ENCODE data around the gene HHAT. TPM values are rescaled to one million over a fixed set of nuclear protein-coding genes. Genes with fewer than 3 reads are reported as not detected.

Gene HHAT
- total and polyA plus RNA-seq, 9 of the 15 experiments (the other 6 are each of a cell fraction or from before 2014, with no cell fraction given): 0.07 to 0.16 (median 0.13) TPM; not detected in 1

GRCh38 chr1:210372491-210372890 lies 43.8 kb downstream of the HHAT start:
- ATAC-seq: no peak
- H3K27ac ChIP-seq (ENCODE audit: extremely low read depth, low read depth, low read length): no peak overlapping the region
- POLR2A ChIA-PET: interaction anchor here (1.2 kb wide), 1 partner anchor 28 kb away, joined by 3 read pairs; no protein-coding TSS in a partner anchor

More at GRCh38 chr1:210372491-210372890, 43.8 kb downstream of the HHAT start:
- Histone ChIP-seq H3K4me2 (ENCODE audit: insufficient read depth, low read length) (no peak overlapping the region), H3K79me2 (ENCODE audit: control insufficient read depth, insufficient read depth, low read length) (no peaks in the 10 kb centered on the region), H2AFZ (ENCODE audit: low read depth, low read length) (no peak overlapping the region), H3K36me3 (ENCODE audit: control insufficient read depth, insufficient read depth, low read length) (no peaks in the 10 kb centered on the region), H3K9me1 (ENCODE audit: control insufficient read depth, insufficient read depth, low read length) (no peaks in the 10 kb centered on the region), H3K9ac (ENCODE audit: insufficient read depth in 1 of 2, low read depth in 2 of 2, low read length in 2 of 2) (no peak overlapping the region), H4K20me1 (replicated peaks; ENCODE audit: control insufficient read depth, insufficient read depth, low read length) (no peaks in the 10 kb centered on the region), H3K9me3 (replicated peaks; ENCODE audit: control insufficient read depth, insufficient read depth, low read depth, low read length) (no peaks in the 10 kb centered on the region), H3K4me1 (replicated peaks in 1 of 2; ENCODE audit: control insufficient read depth in 2 of 2, insufficient read depth in 2 of 2, low read length in 2 of 2) (no peaks in the 10 kb centered on the region; a peak in 1 of 5 replicates), H3K27me3 (ENCODE audit: control insufficient read depth in 2 of 2, insufficient read depth in 2 of 2, low read length in 2 of 2) (peaks cover 0 to 4% of the 10 kb centered on the region in 2 experiments; a peak in 1 of 5 replicates), H3K4me3 (no peak overlapping the region)
- CTCF ChIA-PET (ENCODE audit: low intra/inter-chr PET ratio): no interaction called here
- FAIRE-seq (no peak), DNase-seq (ENCODE audit: extremely low read depth in 1 of 4, low spot score in 3 of 4) (no peak)
- WGBS (ENCODE audit: insufficient coverage, low coverage, missing lambda C conversion rate): 5% methylated on average over 2 of the region's 2 CpGs
- TF ChIP-seq HMG20B (CRISPR knock-in tag; IDR thresholded peaks at IDR 0.05) (no peak), ZNF280A (IDR thresholded peaks at IDR 0.05; ENCODE audit: low read depth, partially characterized antibody) (no peak), CREB5 (CRISPR knock-in tag; IDR thresholded peaks at IDR 0.05) (no peak), PTRF (tag; IDR thresholded peaks at IDR 0.05) (no peak)
- intact Hi-C loops (cut with micrococcal nuclease): no loop called here
- in situ Hi-C loops (cut with MboI): no loop called here
- BruUV-seq (replicated peaks): no TSS peak
